NK-92 treated with Interleukin-12 subunit alpha and Interleukin-12 subunit beta, amount 100 ng/mL, for 24 hours (cell line): ENCODE data around the gene PHLDA1.

ENCODE experiments used
- DNase-seq: peaks from one replicate; lab custom pipeline; 2025; lab: John Stamatoyannopoulos, UW

PHLDA1 gene

DNA sequence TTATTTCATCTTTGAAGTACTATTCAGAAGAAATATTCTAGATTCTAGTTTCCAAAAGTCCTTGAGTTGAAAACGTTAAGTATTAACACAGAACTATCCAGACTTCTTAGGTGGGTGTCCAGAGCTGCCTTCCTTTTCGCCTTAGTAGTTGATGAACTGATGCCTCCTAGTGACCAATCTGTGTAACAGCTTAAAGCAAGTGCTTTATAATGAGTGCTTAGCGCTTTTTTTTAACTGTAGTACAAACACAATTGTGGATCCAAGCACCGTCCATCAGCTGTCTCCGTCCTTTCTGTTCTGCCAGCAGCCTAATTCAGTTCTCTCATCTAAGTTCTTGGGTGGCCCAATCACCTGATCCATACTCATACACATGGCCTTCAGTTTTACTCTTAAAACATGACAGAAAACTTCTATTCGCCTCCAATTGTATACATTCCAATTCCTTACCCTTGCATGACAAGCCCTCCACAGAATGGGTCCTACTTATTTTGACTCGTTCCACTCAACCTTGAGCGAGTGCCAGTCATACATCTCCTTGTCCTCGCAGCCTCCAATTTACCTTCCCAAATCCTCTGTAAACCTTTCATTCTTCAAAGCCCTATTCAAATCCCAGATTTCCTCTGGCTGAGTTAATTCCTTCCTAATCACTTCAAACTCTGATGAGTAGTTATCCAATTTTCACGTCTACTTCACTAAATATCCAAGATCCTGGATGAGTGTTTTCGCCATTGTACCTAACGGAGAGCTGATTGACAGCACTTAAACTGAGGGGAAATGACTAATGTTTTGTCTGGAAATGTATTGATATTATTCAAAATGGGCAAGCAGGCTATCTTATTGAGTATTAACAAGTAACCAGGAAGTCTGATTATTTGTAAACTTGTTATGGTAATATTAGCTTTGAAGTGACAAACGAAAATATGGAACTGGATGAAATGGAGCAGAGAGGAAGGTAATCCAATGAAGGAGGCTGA is 5.8 kb upstream of the PHLDA1 start:
- no peak for DNase-seq

DNA sequence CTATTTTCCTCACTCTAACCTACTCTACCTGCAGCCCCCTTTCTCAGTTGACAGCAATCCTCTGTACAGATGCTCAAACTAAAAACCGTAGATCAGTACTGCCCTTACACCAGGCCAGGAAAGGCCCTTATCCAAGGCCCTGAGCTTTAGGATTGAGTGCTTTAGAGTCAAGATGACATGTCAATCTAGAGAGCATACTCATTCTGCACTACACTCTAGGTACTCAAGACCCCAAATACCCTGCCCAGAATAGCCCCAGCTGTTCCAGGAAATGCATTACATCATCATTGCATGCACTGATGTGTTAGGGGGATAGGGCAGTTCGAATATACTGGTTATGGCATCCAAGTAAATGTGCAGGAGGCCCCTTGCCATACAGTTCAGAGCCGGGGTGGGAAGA is 3.5 kb upstream of the PHLDA1 start:
- DNase-seq: no peak

GRCh38 chr12:76033081-76034011 is 1.8 kb upstream of the PHLDA1 start:
- no peak for DNase-seq

DNA sequence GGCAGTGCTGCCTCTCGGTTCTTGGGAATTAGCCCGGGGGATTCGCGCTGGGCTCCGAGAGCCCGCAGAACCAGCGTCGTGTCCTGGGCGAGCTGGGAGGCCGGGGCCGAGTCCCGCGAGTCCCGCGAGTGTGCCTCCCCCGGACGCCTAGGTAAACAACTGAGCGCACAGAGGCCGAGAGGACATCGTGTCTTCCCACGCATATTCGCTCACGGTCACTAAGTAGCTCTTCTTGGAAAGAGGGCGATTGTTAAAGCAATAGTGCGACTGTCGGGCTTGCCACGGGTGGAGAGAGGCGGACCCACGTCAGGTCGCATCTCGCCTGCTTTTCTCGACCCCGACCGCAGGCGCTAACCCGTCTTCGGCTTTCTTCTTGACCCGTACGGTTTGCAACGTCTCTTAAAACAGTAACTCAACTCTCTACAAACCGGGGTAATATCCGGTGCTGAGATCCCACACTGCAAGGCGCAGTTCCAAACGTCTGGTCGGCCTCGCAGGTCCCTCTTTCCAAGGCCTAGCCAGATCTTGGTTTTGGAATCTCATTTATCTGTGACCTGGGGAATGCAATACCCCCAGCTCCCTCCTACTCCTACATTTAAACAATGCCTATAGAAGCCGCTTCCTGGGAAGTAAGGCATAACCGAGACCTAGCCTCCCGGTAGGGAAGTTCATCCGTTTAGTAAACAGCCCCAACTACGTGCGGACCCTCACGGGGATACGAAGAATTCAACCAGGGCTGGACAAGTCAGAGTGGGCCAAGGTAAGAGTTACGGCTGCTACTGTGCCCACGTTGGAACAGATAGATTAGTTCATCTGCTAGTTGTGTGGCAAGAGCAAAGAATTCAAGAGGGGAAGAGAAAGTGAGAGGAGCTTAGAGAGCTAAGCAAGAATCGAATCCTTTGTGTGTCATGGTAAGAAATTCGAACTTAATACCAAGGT is 736 bp upstream of the PHLDA1 start:
- DNase-seq: no peak

GRCh38 chr12:76031081-76031413 is 529 bp downstream of the PHLDA1 start:
- no peak for DNase-seq

DNA sequence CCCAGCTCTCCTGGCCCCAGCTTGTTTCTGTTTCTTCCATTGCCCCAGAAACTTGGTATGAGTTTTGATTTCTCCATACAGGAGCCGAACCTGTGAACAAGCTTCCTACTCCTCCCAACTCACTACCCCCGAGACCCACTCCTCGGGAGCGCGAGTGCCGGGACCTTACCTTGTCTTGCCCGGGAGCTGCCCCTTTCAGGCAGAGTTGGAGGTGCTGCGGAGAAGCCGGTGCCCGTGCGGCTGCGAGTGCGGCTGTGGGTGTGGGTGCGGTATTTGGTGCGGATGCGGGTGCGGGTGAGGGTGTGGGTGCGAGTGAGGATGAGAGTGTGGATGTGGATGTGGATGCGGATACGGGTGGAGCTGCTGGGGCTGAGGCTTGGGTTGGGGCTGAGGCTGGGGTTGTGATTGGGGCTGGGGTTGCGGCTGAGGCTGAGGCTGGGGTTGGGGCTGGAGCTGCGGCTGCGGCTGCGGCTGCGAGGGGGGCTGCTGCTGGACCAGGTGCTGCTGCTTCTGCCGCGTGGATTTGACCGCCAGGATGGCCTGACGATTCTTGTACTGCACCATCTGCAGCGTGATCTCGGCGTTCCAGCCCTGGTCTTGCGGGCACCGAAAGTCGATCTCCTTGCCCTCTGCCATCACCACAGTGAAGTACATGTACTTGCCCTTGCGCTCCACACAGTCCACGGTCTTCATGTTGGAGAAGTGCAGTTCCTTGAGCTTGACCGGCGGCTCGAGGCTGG is 1.1 kb downstream of the PHLDA1 start:
- peak; percentile 39 for DNase-seq

GRCh38 chr12:76029982-76030340 is 1.6 kb downstream of the PHLDA1 start:
- peak; percentile 39 for DNase-seq

DNA sequence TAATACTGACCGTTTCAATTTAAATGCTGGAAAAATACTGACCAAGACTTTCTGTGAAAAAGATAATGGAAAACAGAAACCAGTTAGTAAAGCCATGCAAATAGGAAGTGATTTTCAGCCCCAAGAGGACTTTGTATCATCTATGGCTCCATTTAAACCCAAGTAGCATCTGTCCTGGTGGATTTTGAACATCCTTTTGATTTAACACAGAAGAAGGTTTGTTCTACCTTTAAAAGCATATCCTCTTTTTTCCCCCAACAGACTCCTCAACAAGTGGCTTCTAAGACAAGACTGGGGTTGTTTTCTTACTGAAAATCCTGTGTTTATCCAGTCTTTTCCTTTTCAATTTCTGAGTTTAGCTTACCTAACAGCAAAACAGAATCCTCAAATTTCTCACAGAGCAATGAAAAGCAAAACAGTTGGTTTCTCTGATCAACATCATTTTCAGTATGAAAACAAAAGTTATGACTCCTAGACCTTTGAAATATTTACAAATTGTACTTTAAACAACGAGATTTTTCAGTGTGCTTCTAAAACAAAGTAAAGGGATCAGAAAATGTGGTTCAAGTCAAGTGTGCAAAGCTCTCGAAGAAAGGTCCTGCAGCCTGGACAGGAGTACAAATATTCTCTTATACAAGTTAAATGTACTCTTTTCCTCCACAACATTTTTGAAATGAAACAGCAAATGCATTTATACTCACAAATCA is 2.9 kb downstream of the PHLDA1 start:
- no peak for DNase-seq

DNA sequence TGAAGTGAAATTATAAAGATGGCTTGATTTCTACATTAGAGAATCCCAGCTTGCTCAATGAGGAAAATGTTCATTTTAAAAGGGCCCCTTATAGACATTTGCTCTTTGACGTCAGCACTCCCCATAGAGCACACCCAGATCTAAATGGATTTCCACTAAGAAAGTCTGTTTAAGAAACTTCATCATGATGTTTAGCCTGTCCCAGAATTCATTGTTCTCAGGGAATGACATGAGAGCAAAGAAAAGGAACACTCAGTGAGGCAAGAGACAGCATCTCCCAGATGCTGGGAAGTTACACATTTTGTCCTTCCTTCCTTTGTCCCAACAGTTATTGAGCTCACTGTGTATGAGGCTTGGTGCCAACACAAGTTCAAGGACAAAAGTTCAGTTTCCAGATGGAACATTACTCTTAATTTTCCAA is 4.9 kb downstream of the PHLDA1 start:
- no peak for DNase-seq

- no peak for DNase-seq
These were observed 5.7 kb downstream of the PHLDA1 start for GRCh38 chr12:76025601-76026575.

DNA sequence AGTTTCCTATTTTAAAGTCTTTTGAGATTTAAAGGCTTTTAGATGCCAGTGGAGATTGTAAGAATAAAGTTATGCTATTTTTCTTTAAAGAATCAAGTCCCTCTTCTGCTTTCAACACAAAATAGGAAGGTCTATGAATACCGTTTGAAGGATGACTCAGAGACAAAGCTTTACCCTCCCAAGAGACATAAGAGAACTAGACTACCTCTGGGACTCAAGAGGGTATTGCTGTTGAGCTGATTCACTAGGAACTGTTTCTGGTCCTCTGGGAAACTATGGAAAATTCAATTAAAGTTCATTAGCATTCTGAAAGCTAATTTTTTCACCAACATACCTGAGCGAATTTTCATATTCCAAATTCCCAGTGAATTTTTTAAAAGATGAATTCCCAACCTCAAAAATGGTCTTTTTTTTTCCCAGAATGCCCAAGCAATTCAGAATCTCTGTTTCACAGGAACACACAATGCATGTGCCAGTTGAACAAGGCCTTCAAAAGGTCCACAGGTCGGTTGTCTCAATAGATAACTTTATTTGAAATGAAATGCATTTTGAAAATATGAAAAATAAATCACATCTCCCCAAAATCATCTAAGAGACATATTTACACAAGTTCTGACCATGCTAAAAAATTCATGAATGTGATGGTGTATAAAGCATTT is 6.5 kb downstream of the PHLDA1 start:
- DNase-seq: no peak

DNA sequence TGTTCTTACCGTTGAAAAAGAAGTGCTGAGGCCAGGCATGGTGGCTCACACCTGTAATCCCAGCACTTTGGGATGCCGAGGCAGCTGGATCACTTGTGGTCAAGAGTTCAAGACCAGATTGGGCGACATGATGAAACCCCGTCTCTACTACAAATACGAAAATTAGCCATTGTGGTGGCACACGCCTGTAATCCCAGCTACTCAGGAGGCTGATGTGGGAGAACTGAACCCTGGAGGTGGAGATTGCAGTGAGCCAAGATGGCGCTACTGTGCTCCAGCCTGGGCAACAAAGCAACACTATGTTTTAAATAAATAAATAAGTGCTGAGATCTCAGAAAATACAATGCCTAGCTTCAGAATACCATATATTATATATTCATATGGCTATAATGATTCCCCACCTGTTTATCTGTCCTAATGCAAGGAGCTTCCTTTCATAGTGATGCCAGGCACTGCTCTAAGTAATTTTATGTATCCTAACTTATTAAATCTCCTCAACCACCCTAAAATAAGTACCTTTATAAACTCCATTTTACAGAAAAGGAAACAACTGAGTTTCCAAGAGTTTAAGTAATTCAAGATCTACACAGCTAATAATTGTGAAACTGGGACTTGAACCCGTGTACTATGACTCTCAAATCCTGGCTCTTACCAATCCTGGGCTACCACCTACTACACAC is 7.3 kb downstream of the PHLDA1 start:
- no peak for DNase-seq

DNA sequence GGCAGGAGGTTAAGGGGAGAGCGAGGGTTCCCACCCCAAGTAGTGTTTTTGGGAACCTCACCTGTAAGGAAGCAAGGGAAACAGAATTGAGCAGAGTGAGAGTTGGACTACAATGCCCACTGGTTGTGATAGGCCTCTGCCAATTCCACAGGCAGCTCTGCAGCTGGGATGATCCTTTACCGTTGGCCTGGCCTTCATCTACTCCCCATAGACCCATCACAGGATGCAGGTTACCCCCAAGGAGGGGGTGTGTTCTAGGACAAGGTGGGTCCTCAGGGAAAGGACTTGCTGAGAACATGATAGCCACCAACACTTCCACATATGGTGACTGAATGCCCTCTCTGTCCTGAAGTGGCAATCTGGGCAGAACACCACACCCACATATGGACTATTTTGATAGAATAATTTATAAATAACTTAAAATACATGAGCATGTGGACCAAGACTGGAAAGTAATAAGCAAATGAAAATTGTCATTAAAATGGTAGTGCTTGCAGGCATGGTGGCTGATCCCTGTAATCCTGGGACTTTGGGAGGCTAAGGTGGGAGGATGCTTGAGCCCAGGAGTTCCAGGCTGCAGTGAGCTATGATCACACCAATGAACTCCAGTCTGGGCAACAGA is 8.4 kb downstream of the PHLDA1 start:
- DNase-seq: no peak

DNA sequence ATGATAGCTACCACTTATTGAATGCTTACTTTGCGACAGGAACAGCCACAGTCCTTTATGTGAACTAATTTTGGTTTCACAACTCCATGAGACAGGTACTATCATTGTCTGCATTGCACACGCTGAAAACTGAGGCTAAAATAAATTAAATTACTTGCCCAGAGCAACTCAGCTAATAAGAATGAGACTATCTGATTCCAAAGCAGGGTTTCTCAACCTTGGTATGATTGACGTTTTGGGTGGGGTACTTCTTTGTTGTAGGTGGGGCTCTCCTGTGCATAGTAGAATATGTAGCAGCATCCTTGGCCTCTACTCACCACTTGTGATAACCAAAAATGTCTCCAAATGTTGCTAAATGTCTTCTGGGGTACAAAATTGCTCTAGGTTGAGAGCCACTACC is 9.1 kb downstream of the PHLDA1 start:
- DNase-seq: no peak

DNA sequence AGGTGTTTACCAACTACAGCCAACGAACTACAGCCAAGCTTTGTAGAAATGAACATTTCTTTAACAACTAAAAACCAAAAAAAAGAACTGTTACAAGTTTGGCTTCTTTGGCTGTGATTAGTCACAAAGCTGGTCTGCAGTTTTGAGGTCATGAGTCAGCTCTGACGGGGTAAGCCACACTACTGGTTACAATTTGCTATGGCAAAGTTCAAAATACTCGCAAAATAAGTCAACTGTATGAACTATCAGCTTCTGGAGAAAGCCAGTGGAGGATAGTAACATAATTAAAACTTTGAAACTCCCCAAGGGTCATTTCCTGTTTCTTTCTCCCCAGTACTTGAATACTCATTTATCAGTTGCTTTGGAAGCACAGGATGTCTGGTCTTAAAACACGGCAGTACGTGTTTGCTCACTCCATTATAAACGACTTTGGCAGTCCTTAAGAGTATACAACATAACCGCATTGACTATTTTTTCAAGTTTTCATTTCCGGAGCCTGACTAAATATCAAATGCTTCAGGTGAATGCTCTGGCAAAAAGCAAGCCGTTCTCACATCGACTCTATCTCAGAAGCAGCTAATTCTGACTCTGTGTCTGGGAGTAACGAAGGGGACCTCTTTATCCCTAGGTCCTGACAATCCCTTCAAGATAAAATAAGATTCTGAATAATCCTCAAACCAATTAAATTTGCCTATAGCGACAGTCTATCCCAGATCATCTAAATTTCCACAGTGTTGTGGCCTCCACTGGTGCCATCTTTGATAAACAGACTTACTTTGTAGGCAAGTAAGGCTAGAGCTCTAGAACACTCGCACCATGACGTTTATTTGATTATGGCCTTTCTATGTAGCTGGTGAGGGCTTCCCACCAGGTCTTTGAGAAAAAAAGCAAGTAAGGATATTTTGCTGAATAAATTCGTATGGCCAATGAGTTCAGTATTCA is 10.6 kb downstream of the PHLDA1 start:
- DNase-seq: peak; percentile 42

- peak; percentile 82 for DNase-seq
These were observed 11.3 kb downstream of the PHLDA1 start for GRCh38 chr12:76020281-76020680.

DNA sequence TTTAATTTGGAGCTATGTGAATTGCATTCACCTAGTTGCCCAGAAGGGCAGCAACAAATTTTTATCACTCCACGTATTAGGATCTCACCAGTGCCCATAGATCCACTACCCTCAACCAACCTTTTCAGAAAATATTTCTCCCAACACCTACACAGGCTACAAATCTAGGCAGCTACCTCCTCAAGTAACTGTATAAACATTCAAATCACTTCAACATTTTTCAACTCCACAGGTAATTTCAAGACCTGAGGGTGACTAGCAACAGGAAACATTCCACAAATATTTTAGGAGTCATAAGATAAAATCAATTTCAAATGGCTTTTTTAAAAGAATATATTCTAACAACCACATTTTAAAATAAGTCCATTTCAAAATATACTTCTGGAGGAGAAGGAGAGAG is 12.9 kb downstream of the PHLDA1 start:
- no peak for DNase-seq
